ENCODE measurements around the gene SYT1. TPM values are rescaled to one million over a fixed set of nuclear protein-coding genes. Genes with fewer than 3 reads are reported as not detected.

SYT1 gene
- total and polyA plus RNA-seq, 10 donors, result 0.56 to 7.3 (median 2.6) TPM

DNA sequence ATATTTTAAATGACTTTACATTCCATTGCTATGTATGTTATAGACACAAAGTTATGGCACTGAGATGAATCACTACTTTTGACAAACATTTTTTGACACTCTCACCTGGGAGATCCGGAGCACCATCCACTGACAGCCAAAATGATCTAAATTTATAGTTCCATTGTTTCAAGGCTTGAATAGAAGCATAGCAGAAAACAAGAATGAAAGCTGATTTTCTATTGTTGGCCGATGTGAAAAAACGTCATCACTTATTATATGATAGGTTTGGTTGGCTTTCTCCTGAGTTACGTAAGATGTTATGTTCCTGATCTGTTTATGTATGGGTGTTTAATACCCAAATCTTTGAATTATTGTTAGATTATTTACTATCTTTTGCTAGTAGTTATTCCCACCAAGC lies 520.0 kb downstream of the SYT1 start:
- TF ChIP-seq POLR2A (IDR thresholded peaks at IDR 0.05) (no peak), POLR2AphosphoS5 (IDR thresholded peaks at IDR 0.05) (no peak)
- TF ChIP-seq, protein P1, sequence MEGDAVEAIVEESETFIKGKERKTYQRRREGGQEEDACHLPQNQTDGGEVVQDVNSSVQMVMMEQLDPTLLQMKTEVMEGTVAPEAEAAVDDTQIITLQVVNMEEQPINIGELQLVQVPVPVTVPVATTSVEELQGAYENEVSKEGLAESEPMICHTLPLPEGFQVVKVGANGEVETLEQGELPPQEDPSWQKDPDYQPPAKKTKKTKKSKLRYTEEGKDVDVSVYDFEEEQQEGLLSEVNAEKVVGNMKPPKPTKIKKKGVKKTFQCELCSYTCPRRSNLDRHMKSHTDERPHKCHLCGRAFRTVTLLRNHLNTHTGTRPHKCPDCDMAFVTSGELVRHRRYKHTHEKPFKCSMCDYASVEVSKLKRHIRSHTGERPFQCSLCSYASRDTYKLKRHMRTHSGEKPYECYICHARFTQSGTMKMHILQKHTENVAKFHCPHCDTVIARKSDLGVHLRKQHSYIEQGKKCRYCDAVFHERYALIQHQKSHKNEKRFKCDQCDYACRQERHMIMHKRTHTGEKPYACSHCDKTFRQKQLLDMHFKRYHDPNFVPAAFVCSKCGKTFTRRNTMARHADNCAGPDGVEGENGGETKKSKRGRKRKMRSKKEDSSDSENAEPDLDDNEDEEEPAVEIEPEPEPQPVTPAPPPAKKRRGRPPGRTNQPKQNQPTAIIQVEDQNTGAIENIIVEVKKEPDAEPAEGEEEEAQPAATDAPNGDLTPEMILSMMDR (IDR thresholded peaks at IDR 0.05 in 8 of 11, conservative IDR thresholded peaks at IDR 0.05 in 3 of 11), result no peak
- H3K36me3 ChIP-seq, result no peaks in the 10 kb centered on the region
- no peaks in the 10 kb centered on the region for H3K4me1 ChIP-seq
- 65 to 87% (median 73%) methylated on average over 4 of the region's 4 CpGs for WGBS, 5 donors
- intact Hi-C loops (cut with DNase I; ENCODE audit: low total_unique reads), result no loop called here
- H3K27me3 ChIP-seq (replicated peaks in 1 of 7), result no peaks in the 10 kb centered on the region
- no peak for DNase-seq
- H3K4me3 ChIP-seq, result no peak overlapping the region
- no peaks in the 10 kb centered on the region for H3K9me3 ChIP-seq
- H3K27ac ChIP-seq, result no peak overlapping the region

DNA sequence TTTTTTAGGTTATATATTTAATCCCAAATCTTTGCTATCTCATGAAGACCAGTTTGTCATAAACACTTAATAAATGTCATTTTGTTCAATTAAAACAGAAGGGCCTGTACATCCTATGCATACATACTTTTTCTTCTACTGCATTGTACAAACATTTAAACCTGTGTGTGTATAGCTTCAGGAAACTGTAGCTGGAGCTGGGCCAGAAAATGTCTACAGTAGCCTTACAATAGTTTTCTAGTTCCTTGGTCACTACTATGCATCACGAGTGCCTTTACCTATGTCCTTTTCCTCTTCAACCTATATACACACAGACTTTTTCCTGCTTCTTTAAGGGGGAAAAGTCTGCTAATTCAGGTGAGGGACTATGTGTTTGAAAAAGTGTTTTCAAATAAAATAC lies 523.4 kb downstream of the SYT1 start:
- H3K27me3 ChIP-seq (replicated peaks in 1 of 7), result no peaks in the 10 kb centered on the region
- DNase-seq, result no peak
- H3K4me3 ChIP-seq, result no peak overlapping the region
- TF ChIP-seq POLR2AphosphoS5 (IDR thresholded peaks at IDR 0.05) (no peak), POLR2A (IDR thresholded peaks at IDR 0.05) (no peak)
- TF ChIP-seq, protein P1 (IDR thresholded peaks at IDR 0.05 in 8 of 11, conservative IDR thresholded peaks at IDR 0.05 in 3 of 11), result no peak
- WGBS, 5 donors, result 48 to 78% (median 61%) methylated on average over 1 of the region's 1 CpG
- intact Hi-C loops (cut with DNase I; ENCODE audit: low total_unique reads), result no loop called here
- no peaks in the 10 kb centered on the region for H3K9me3 ChIP-seq
- no peaks in the 10 kb centered on the region for H3K4me1 ChIP-seq
- no peaks in the 10 kb centered on the region for H3K36me3 ChIP-seq
- no peak overlapping the region for H3K27ac ChIP-seq

DNA sequence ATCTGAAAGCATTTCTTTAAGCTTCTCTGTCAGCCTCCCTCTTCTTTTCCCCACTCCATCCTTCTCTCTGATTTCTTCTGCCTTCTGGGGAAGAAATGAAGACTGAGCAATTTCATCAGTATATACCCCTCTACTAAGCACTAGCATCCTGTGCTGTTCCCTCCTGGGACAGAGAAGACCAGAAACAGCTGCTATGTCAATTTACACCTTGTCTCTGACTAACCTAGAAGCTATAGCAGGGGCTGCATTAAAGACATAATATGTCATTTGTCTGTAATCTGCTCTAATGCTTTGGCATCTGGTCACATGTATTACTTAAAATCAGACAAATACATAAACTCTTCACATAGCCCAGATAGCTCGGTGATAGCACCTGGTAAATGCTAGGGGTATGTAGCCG lies 529.3 kb downstream of the SYT1 start:
- Histone ChIP-seq H3K27ac (no peak overlapping the region), H3K4me1 (no peaks in the 10 kb centered on the region), H3K9me3 (no peaks in the 10 kb centered on the region), H3K4me3 (no peak overlapping the region), H3K36me3 (no peaks in the 10 kb centered on the region), H3K27me3 (replicated peaks in 1 of 7) (no peaks in the 10 kb centered on the region)
- TF ChIP-seq, protein P1 (IDR thresholded peaks at IDR 0.05 in 8 of 11, conservative IDR thresholded peaks at IDR 0.05 in 3 of 11), result no peak
- no peak for TF ChIP-seq POLR2A (IDR thresholded peaks at IDR 0.05)
- no peak for TF ChIP-seq POLR2AphosphoS5 (IDR thresholded peaks at IDR 0.05)
- DNase-seq, result no peak
- intact Hi-C loops (cut with DNase I; ENCODE audit: low total_unique reads), result no loop called here
- 85 to 93% (median 91%) methylated on average over 2 of the region's 2 CpGs for WGBS, 5 donors

DNA sequence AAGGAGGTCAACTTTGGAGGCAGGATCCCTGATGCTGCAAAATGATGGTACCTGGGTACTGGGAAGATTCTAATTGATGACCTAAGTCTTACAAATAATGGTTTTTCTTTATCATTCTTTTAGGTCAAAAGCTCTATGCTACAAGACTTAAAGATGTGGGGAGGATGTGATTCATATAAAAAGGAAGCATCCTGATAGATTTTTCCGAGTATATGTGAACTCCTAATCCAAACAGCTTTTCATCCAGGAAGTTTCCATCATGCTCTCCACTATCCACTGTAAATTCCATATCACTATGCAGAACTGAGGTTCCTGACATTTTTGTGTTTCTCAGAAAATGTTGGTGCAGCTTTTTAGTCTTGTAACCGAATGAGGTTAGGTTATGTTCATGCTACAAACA lies 533.0 kb downstream of the SYT1 start:
- no peak for DNase-seq
- no peaks in the 10 kb centered on the region for H3K27me3 ChIP-seq (replicated peaks in 1 of 7)
- H3K27ac ChIP-seq, result no peak overlapping the region
- no peaks in the 10 kb centered on the region for H3K36me3 ChIP-seq
- no peak for TF ChIP-seq POLR2A (IDR thresholded peaks at IDR 0.05)
- no peak for TF ChIP-seq POLR2AphosphoS5 (IDR thresholded peaks at IDR 0.05)
- TF ChIP-seq, protein P1 (IDR thresholded peaks at IDR 0.05 in 8 of 11, conservative IDR thresholded peaks at IDR 0.05 in 3 of 11), result no peak
- no peaks in the 10 kb centered on the region for H3K9me3 ChIP-seq
- 68 to 76% (median 70%) methylated on average over 2 of the region's 2 CpGs for WGBS, 5 donors
- intact Hi-C loops (cut with DNase I; ENCODE audit: low total_unique reads), result no loop called here
- H3K4me1 ChIP-seq, result no peaks in the 10 kb centered on the region
- no peak overlapping the region for H3K4me3 ChIP-seq
